ENCODE results near the gene SLC46A1.

DNA sequence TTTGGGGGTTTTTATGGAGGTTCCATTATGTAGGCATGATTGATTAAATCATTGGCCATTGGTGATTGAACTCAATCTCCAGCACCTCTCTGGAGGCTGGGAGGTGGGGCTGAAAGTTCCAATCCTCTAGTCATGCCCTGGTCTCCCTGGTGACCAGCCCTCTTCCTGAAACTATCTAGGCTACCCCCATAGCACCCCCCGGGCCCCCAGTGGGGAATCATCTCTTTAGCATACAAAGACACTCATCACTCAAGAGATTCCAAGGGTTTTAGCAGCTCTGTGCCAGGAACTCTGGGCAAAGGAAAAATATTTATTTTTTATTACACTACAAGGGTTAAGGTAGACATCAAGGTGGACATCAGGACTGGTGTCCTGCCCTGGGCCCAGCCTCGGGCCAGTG lies 10.6 kb downstream of the SLC46A1 start:
- TF ChIP-seq, protein P1, sequence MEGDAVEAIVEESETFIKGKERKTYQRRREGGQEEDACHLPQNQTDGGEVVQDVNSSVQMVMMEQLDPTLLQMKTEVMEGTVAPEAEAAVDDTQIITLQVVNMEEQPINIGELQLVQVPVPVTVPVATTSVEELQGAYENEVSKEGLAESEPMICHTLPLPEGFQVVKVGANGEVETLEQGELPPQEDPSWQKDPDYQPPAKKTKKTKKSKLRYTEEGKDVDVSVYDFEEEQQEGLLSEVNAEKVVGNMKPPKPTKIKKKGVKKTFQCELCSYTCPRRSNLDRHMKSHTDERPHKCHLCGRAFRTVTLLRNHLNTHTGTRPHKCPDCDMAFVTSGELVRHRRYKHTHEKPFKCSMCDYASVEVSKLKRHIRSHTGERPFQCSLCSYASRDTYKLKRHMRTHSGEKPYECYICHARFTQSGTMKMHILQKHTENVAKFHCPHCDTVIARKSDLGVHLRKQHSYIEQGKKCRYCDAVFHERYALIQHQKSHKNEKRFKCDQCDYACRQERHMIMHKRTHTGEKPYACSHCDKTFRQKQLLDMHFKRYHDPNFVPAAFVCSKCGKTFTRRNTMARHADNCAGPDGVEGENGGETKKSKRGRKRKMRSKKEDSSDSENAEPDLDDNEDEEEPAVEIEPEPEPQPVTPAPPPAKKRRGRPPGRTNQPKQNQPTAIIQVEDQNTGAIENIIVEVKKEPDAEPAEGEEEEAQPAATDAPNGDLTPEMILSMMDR (IDR thresholded peaks at IDR 0.05; ENCODE audit: insufficient read depth, low read length, poor library complexity, severe bottlenecking), result no peak
- TF ChIP-seq EZH2phosphoT487 (conservative IDR thresholded peaks at IDR 0.05; ENCODE audit: low read length), result no peak
